GM12892 (cell line): ENCODE data around the gene RALGAPA2.

Experiments
- DNase-seq: peaks from one replicate; pipeline ENCODE4 v3.0.0; 2011; ENCODE audit not compliant: insufficient read length
- FAIRE-seq: peaks from 2 replicates; lab custom pipeline; 2011; peaks lifted over from hg19 to GRCh38; lab: Jason Lieb, UNC
- POLR2A ChIP-seq: IDR thresholded peaks from 2 replicates; pipeline ENCODE4 v1.6.1; 2011; ENCODE audit warnings: low read depth, low read length, control low read depth
- POLR2AphosphoS5 ChIP-seq: IDR thresholded peaks from 2 replicates; pipeline ENCODE4 v1.6.1; 2011; ENCODE audit warnings: low read depth, low read length, control low read depth
- TAF1 ChIP-seq: IDR thresholded peaks from 2 replicates; pipeline ENCODE4 v1.6.1; 2011; ENCODE audit warnings: low read depth, mild to moderate bottlenecking, control low read depth, low read length, borderline replicate concordance

Gene RALGAPA2

DNA sequence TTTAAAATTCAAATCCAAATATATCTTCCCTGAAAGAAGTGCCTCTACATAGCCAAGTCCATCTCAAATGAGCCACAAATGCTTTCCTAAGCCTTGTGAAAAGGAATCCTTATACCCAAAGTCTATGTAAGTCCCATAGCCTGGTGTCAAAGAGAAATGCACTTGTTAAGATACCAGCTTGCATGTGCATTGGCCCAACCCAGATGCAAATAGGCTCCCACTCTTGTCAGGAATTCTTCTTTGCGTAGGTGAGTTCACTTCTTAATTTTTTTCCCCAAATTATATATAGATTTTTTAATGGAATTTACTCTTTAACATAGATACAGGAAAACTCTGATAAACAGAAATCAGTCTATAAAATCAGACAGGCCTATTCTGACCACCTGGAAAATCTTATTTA, 105.6 kb downstream of the RALGAPA2 start:
- FAIRE-seq (no peak), DNase-seq (no peak)
- TF ChIP-seq TAF1 (no peak), POLR2AphosphoS5 (no peak)

- TF ChIP-seq POLR2A (no peak), POLR2AphosphoS5 (no peak), TAF1 (no peak)
- FAIRE-seq, result no peak
- no peak for DNase-seq
These were observed 106.4 kb downstream of the RALGAPA2 start for GRCh38 chr20:20606050-20606449.

DNA sequence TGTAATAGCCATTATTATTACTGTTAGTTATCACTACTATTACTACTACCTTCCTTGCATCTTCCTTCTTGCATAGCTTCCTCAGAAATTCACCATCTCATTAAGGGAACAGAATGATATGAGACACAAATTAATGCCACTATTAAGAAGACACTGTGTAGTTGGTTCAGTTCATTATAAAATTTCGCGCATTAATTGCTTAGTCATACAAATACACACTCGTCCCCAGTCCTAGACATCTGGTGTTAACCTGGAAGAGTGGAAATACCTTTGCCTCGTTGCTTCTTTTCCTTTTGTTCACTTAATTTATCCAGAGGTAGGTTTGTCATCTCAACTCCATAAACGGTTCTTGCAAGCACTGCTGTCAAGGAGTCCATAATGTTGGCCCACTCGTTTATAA, 107.5 kb downstream of the RALGAPA2 start:
- DNase-seq (no peak), FAIRE-seq (peak; percentile 9)
- TF ChIP-seq POLR2AphosphoS5, result no peak
- no peak for TF ChIP-seq POLR2A
- TF ChIP-seq TAF1, result no peak

DNA sequence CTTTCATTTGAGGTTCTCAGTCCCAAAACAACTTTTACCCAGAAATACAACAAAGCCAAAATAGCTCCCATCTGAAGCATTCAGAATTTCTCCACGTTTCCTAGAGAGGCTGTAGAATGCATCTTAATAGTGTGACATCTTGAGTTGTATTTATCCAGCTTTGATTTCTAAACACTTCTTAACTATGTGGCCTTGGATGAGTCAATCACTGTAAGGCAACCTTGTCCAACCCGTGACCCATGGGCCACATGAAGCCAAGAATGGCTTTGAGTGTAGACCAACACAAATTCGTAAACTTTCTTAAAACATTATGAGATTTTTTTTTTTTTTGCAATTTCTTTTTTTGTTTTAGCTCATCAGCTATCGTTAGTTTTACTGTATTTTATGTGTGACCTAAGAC, 108.1 kb downstream of the RALGAPA2 start:
- no peak for TF ChIP-seq TAF1
- no peak for TF ChIP-seq POLR2AphosphoS5
- TF ChIP-seq POLR2A, result no peak
- no peak for FAIRE-seq
- DNase-seq, result no peak

GRCh38 chr20:20603339-20603990, 109.0 kb downstream of the RALGAPA2 start:
- peak; percentile 98 for FAIRE-seq
- DNase-seq, result peak; percentile 36

DNA sequence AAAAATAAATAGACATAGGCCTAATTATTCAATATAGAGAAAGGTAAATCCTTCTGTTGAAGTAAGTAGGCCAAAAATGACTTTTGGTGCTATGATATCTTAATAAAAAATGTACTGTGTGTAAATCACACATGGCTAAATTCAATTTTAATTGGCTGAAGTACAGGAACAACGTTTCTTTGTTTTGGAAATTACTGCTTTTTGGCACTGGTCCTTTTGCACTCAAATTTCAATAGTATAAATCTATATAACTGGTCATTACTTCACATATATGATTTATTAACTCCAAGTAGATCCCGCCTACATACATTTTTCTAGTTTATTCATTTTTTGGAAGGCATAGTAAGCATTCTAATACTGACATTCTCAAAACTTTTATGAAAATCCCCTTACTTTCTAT, 114.5 kb downstream of the RALGAPA2 start:
- DNase-seq, result no peak
- no peak for FAIRE-seq
- no peak for TF ChIP-seq POLR2A
- no peak for TF ChIP-seq TAF1
- no peak for TF ChIP-seq POLR2AphosphoS5

More at GRCh38 chr20:20603339-20603990, 109.0 kb downstream of the RALGAPA2 start:
- TF ChIP-seq TAF1, result no peak
- TF ChIP-seq POLR2A, result no peak
- TF ChIP-seq POLR2AphosphoS5, result no peak

DNA sequence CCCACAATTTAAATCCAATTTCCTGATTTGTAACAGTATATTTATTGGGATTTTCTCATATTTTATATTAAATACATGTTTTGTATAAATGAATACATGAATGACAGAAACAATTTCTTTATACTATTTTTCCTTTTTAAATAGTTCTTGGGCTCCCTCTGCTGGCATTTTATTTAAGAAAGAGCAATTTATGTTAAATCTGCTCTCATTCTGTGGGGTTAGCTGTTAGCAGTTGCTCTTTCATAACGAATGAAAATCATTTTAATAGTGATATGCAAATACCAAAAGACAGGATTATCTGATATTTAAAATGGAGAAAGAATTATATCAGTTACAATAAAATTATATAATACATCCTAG, 118.3 kb downstream of the RALGAPA2 start:
- TF ChIP-seq TAF1 (no peak), POLR2A (no peak), POLR2AphosphoS5 (no peak)
- FAIRE-seq (no peak), DNase-seq (no peak)

DNA sequence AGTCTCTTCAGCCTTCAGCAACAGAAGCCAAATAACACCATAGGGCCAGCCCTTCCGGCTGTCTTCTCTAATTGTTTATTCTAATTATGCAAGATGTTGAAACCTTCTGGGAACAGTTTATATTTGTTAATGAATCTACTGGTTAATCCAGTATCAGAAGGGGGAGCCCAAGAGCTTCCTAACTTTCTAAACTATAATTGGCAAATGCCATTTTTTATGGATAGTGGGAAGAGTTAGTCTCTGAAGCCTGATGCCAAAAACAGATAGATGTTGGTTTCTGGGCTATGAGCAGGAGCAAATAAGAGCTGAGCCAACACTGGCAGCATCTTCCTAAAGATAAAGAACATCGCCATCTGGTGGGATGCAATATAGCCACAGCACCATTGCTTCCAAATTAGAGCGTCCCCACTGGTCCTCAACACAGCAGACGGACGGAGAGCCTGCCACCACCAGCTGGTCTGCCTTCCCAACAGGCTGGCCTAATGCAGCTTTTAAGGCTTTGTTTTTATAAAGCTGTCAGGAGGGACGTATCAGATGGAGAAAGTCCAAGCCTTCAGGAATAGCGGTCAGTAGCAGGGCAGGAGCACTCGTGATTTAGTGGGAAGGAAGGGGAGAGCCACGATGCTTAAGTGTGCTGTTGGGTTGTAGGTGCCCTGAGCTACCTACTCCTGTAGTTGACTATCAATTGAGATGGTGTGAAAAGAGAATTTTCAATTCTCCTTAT, 118.8 kb downstream of the RALGAPA2 start:
- TF ChIP-seq TAF1 (no peak), POLR2AphosphoS5 (no peak), POLR2A (no peak)
- DNase-seq (no peak), FAIRE-seq (peak; percentile 53)

DNA sequence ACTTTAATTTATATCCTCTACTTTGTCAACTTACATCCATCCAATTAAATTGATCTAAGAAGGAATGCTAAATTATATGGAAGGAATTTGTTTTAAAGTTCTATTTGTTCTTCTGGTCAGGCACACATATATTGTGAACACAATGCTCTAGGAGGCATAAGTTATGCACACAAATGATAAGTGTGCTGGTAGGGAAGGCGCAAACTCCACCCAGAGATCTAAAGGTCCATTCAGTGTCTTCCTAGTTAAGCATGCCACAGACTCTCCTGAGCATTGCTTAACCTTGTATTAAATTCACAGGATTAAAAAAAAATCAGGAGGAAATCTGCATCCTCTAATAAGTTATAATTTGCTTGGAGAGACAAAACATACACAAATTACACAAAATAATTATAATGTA, 127.3 kb downstream of the RALGAPA2 start:
- DNase-seq (no peak), FAIRE-seq (no peak)
- no peak for TF ChIP-seq TAF1
- TF ChIP-seq POLR2AphosphoS5, result no peak
- TF ChIP-seq POLR2A, result no peak

GRCh38 chr20:20582734-20583133, 129.7 kb downstream of the RALGAPA2 start:
- TF ChIP-seq POLR2A (no peak), POLR2AphosphoS5 (no peak), TAF1 (no peak)
- no peak for DNase-seq
- no peak for FAIRE-seq

DNA sequence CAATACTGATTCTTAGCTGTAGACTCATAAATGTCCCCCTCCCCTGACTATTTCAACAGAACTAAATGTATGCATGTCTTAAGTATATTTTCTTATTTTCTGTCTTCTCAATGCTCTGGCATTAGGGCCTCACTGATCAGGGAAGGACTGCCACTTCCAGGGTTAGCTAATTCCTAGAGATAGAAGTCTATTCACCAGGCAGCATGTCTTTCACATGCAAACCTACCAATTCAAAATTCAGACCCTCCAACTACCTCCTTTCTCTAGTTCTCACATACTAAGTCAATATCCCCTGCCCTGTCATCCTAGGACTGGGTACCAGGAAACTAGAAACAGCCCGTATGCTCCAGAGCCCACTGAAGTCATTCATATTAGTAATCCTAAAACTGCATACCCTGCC, 132.3 kb downstream of the RALGAPA2 start:
- DNase-seq, result no peak
- TF ChIP-seq POLR2AphosphoS5 (no peak), POLR2A (no peak), TAF1 (no peak)
- FAIRE-seq, result no peak

DNA sequence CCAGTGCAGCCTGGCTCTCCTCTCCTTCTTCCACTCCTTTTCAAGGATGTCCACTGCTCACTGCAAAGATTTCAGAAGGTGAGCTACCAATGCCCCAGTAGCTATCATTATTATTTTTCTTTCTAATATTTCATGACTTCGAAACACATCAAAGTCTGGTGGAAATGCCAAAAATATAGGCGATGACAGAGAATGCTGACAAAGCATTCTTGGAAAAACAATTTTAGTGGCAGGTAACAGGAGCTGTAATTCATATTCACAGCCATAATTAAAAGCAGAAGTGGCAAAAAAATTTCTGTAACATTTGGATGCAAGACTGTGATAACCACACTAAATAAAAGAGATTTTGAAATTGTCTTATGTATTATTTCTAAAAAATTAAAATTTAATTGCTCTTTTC, 133.6 kb downstream of the RALGAPA2 start:
- no peak for DNase-seq
- FAIRE-seq, result no peak

More for the DNA sequence above, 133.6 kb downstream of the RALGAPA2 start:
- TF ChIP-seq TAF1 (no peak), POLR2AphosphoS5 (no peak), POLR2A (no peak)
